Melanocyte of skin (primary cell): ENCODE measurements around the gene SAXO2. TPM values are rescaled to one million over a fixed set of nuclear protein-coding genes. Genes with fewer than 3 reads are reported as not detected.

Experiments used
- total RNA-seq, 2 donors: library from RNA; depleted of rRNA; stranded (reverse); fragments of >200 nt; gene quantifications; 2 replicates each; pipeline ENCODE4 v1.2.3, GENCODE V29; 2012

Gene SAXO2, protein sequence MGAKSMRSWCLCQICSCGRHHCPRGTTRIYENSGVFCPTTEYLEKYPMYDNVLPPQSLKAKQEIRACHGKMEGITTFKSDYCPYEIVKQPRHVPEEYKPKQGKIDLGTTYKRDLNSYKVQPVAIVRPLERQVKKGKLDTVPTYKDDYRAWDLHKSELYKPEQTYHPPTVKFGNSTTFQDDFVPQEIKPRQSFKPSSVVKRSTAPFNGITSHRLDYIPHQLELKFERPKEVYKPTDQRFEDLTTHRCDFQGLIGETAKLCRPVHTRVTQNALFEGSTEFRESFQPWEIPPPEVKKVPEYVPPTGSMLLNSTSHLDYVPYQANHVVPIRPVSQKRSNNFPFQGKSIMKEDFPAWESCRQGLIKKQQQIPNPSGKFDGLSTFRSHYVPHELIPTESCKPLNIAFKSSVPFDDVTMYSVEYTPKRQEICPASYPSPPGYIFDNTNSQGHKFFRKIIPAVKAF
- 1 to 10 TPM; 1.4 to 2.7 TPM for total RNA-seq

DNA sequence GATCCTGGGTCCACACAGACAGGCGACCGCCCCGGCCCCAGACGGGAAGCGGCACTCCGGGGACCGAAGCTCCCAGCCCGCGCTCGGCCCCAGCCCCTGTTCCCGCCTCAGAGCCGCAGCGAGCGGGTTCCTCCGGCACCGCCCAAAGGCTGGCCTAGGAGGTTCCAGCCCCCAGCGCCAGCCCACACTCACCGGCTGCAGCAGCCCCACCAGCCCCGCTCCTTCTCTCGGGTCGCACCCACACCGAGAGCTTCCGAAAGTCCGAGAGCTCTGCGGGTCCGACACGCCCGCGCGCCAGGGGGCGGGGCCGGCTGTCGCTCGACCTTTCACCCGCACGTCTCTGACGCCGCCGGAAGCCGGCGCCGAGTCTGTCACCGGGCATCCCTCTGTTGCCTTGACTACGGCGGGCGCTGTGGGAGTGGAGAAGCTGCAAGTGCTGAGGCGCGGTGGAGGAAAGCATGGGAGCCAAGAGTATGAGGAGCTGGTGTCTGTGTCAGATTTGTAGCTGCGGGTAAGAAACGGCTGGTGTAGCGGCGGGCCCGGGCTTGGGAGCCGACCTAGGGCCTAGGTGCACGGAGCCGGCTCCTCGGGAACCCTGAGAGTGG is at the start of gene SAXO2, which contains the start of gene EFL1:
TSS of gene SAXO2 (plus strand) at position 397 of the 605 bp plus-strand sequence. CDS start at position 459, 62 bp downstream.
TSS of gene EFL1 (minus strand) at position 313 of the 605 bp plus-strand sequence. CDS start 956 bp downstream, outside the sequence.

Other genes with a start within 250 kb of the SAXO2 start
- gene MEX3B, start 216.8 kb upstream of the SAXO2 start, total RNA-seq: 1 to 10 TPM; 1.3 to 2.8 TPM
- 10 to 100 TPM; 17.9 to 18.6 TPM for gene EFL1, start 84 bp upstream of the SAXO2 start, total RNA-seq
- gene GOLGA6L10, start 86.7 kb downstream of the SAXO2 start, total RNA-seq: under 1 TPM; 0.69 to 1.00 TPM
- under 1 TPM; 0.67 to 0.69 TPM for gene GOLGA6L9, start 167.0 kb downstream of the SAXO2 start, total RNA-seq